ENCODE measurements around the gene SLC22A23.

Gene SLC22A23

DNA sequence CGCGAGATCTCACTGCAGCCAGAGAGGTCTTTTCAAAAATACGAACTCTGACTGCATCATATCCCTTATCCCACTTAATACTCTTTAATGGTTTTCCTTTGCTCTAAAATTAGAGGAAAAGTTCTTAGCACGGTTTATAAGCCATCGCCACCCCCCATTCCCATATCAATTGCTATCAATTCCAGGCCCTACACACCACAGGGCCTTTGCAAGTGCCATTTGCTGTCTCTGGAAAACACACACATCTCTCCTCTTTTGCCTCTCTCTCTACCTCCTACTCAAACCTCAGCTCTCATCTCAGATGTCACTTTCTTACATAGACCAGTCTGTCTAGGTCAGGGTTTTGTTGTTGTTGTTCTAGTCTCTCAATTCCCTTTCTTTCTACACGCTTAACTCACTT is 9.8 kb downstream of the SLC22A23 start:
- Mint-ChIP-seq H3K27ac (no peak overlapping the region), H3K4me3 (no peak overlapping the region), H3K27me3 (peaks cover 46 to 49% of the 10 kb centered on the region in 2 donors), H3K36me3 (ENCODE audit: insufficient read depth) (peaks cover 3% of the 10 kb centered on the region), H3K4me1 (ENCODE audit: low read depth in 2 of 2) (no peaks in the 10 kb centered on the region), H3K9me3 (no peaks in the 10 kb centered on the region)
- DNase-seq, result no peak
- ATAC-seq (replicated peaks), result no peak

DNA sequence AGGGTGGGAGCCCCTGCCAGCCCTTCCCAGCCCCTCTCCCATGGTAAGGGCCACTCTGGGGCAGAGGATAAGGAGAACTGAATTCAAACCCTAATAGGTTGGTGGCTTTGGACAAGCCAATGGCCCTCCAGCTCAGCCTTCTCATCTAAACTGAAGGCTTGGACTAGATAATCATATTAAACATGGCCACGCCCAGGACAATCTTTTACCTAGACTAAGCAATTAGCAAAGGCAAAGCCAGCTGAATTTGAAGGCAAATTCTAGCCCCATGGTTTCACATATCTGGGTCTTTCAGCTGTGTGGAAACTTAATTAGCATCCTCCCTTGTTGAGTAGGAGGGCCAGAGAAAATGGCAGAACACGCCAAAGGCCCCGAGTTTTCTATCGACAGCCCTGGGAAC is 10.7 kb downstream of the SLC22A23 start:
- H3K4me3 Mint-ChIP-seq, result no peak overlapping the region
- peaks cover 41 to 58% of the 10 kb centered on the region in 2 donors for H3K27me3 Mint-ChIP-seq
- DNase-seq (no peak), ATAC-seq (replicated peaks) (no peak)
- no peaks in the 10 kb centered on the region for H3K4me1 Mint-ChIP-seq (ENCODE audit: low read depth in 2 of 2)
- H3K36me3 Mint-ChIP-seq (ENCODE audit: insufficient read depth), result peaks cover 3% of the 10 kb centered on the region
- H3K27ac Mint-ChIP-seq, result no peak overlapping the region
- no peaks in the 10 kb centered on the region for H3K9me3 Mint-ChIP-seq

DNA sequence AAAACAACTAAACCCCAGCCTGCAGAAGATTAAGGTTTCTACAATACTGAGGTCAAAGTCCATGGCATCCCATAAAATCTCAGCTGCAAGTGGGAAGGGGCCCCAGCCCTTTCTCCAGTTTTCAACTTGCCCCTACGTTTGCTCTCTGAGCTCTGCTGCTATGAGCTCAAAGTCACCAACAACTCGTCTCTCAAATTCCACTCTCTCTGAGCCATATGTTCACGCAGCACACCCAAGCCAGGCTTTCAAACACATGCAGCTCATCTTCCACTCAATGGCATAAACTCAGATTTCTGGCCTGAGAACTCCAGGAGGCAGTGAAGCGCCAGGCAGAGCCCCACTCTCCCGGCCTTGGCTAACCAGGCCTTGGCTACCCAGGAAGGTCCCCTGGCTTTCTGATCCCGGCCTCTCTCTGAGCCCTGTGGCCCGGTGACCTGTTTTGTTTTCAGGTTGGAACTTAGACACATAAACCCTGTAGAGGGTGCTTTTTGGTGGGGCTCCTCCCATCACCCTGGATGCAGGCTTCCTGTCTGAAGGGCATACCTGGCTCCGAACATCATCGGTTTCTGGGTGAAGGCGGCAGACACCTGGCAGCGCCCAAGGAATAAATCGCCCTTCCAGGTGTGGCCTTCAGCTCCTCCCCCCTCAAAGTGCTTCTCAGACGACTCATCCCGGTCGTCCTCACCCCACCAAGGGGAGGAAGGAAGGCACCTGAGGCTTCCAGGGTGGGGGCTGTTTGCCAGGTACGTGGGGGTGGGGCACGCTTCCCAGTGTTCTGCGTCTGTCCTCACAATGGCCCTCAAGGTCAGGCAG is 12.4 kb downstream of the SLC22A23 start:
- Mint-ChIP-seq H3K4me3 (no peak overlapping the region), H3K27ac (no peak overlapping the region), H3K36me3 (ENCODE audit: insufficient read depth) (peaks cover 3% of the 10 kb centered on the region), H3K27me3 (peaks cover 53 to 65% of the 10 kb centered on the region in 2 donors), H3K4me1 (ENCODE audit: low read depth in 2 of 2) (no peaks in the 10 kb centered on the region), H3K9me3 (no peaks in the 10 kb centered on the region)
- ATAC-seq (replicated peaks), result no peak
- no peak for DNase-seq

- peaks cover 46 to 56% of the 10 kb centered on the region in 2 donors for H3K27me3 Mint-ChIP-seq
- no peak overlapping the region for H3K4me3 Mint-ChIP-seq
- H3K27ac Mint-ChIP-seq, result no peak overlapping the region
- ATAC-seq (replicated peaks) (no peak), DNase-seq (no peak)
- H3K36me3 Mint-ChIP-seq (ENCODE audit: insufficient read depth), result no peaks in the 10 kb centered on the region
- no peaks in the 10 kb centered on the region for H3K4me1 Mint-ChIP-seq (ENCODE audit: low read depth in 2 of 2)
- no peaks in the 10 kb centered on the region for H3K9me3 Mint-ChIP-seq
Measured at GRCh38 chr6:3443221-3443515, 13.7 kb downstream of the SLC22A23 start.

- no peak for DNase-seq
- Mint-ChIP-seq H3K4me1 (ENCODE audit: low read depth in 2 of 2) (no peaks in the 10 kb centered on the region), H3K27ac (no peak overlapping the region)
Measured at GRCh38 chr6:3442431-3443220, 14.2 kb downstream of the SLC22A23 start.

DNA sequence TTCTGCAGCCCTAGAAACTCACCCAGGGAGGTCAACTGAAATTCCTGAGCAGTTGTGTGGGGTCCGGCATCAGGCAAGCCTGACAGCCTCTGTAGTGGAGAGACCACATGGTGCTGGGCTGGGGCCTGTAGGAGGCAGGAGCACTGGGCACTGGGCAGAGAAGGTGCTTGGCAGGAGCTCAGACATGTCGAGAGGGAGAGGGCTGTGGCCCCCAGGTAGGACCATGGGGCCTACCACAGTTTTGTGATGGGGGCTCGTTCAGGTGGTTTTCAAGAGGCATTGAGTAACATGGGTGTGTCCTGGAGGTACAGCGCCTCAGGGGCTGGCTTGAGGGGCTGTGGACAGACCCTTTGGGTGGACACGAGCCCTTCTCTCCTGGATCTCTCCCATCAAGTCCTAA is 15.9 kb downstream of the SLC22A23 start:
- no peaks in the 10 kb centered on the region for H3K4me1 Mint-ChIP-seq (ENCODE audit: low read depth in 2 of 2)
- H3K4me3 Mint-ChIP-seq, result no peak overlapping the region
- DNase-seq (no peak), ATAC-seq (replicated peaks) (no peak)
- no peaks in the 10 kb centered on the region for H3K9me3 Mint-ChIP-seq
- no peak overlapping the region for H3K27ac Mint-ChIP-seq
- no peaks in the 10 kb centered on the region for H3K36me3 Mint-ChIP-seq (ENCODE audit: insufficient read depth)
- peaks cover 46 to 61% of the 10 kb centered on the region in 2 donors for H3K27me3 Mint-ChIP-seq

More at GRCh38 chr6:3442431-3443220, 14.2 kb downstream of the SLC22A23 start:
- no peak for ATAC-seq (replicated peaks)
- Mint-ChIP-seq H3K27me3 (peaks cover 46 to 56% of the 10 kb centered on the region in 2 donors), H3K36me3 (ENCODE audit: insufficient read depth) (no peaks in the 10 kb centered on the region), H3K9me3 (no peaks in the 10 kb centered on the region), H3K4me3 (no peak overlapping the region)

GRCh38 chr6:3439961-3440360 is 16.9 kb downstream of the SLC22A23 start:
- no peaks in the 10 kb centered on the region for H3K36me3 Mint-ChIP-seq (ENCODE audit: insufficient read depth)
- no peaks in the 10 kb centered on the region for H3K4me1 Mint-ChIP-seq (ENCODE audit: low read depth in 2 of 2)
- H3K4me3 Mint-ChIP-seq, result no peak overlapping the region
- no peaks in the 10 kb centered on the region for H3K9me3 Mint-ChIP-seq
- H3K27me3 Mint-ChIP-seq, result peaks cover 47 to 63% of the 10 kb centered on the region in 2 donors
- no peak for DNase-seq
- H3K27ac Mint-ChIP-seq, result no peak overlapping the region
- ATAC-seq (replicated peaks), result no peak

DNA sequence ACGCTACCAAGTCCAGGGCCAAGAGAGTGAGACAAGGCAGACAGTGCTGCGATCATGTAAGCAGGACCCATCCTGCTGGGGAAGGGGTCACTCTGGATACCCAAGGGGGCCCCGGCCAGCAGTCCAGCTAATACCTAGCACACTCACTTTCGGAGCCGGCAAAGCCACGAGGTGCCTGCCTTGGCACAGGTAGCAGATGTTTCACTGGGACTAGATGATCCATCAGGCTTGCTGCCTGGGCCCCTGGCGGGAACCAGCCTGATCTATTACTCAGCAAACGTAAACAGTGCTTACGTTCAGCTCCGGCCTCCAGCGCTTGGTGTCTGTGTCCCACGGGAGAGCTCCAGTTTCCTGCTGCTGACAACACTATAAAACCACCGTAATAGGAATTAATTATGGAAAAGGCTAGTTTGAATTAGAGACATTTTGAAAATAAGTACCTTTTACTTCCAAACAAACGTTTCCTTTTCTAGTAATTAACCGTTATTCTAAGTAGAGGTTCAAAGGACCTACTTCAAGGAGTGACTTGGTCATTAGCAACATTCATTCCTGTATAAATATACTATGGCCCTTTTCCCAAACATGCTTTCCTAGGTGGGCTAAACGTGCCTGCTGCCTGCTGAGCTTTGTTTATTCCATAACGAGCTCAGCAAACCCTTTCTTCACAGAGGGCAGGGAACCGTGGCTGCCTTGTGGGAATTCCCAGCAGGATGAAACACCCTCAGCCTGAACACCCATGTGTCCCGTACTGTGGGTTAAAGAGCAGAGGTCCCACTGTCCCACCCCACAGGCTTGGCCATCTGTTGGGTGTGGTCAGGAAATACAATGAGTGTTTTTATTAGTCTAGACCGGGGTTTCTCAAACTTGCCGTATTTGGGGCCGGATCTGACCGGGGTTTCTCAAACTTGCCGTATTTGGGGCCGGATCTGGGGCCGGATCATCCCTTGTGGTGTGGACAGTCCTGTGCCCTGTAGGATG is 18.4 kb downstream of the SLC22A23 start:
- Mint-ChIP-seq H3K9me3 (no peaks in the 10 kb centered on the region), H3K36me3 (ENCODE audit: insufficient read depth) (no peaks in the 10 kb centered on the region), H3K4me3 (no peak overlapping the region), H3K27me3 (peaks cover 40 to 61% of the 10 kb centered on the region in 2 donors), H3K27ac (no peak overlapping the region), H3K4me1 (ENCODE audit: low read depth in 2 of 2) (no peaks in the 10 kb centered on the region)
- ATAC-seq (replicated peaks), result no peak
- DNase-seq, result no peak

GRCh38 chr6:3433005-3433404 is 23.8 kb downstream of the SLC22A23 start:
- Mint-ChIP-seq H3K4me1 (ENCODE audit: low read depth in 2 of 2) (no peaks in the 10 kb centered on the region), H3K9me3 (no peaks in the 10 kb centered on the region), H3K27me3 (peaks cover 22 to 51% of the 10 kb centered on the region in 2 donors), H3K36me3 (ENCODE audit: insufficient read depth) (no peaks in the 10 kb centered on the region), H3K4me3 (no peak overlapping the region), H3K27ac (no peak overlapping the region)
- DNase-seq (no peak), ATAC-seq (replicated peaks) (no peak)

GRCh38 chr6:3432416-3432815 is 24.4 kb downstream of the SLC22A23 start:
- Mint-ChIP-seq H3K27ac (no peak overlapping the region), H3K4me1 (ENCODE audit: low read depth in 2 of 2) (no peaks in the 10 kb centered on the region), H3K36me3 (ENCODE audit: insufficient read depth) (no peaks in the 10 kb centered on the region), H3K27me3 (peaks cover 27 to 57% of the 10 kb centered on the region in 2 donors), H3K9me3 (no peaks in the 10 kb centered on the region), H3K4me3 (no peak overlapping the region)
- DNase-seq (no peak), ATAC-seq (replicated peaks) (no peak)

DNA sequence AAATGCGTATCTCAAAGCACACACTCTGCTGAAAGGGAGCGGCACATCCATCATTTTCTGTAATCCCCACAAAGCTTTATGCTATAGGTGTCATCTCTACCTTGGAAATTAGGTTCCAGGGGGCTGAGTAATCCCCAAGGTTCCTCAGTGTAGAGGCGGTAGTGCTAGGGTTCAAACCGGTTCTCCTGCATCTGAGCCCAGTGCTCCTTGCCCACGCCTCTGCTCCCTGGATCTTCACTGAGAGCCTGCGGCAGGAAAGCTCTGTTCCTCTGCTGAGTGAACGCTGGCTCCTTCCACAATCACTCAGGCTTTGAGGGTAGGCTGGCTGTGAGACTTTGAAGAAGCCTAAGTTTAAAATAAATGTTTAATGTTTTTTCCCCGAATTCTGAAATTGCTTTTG is 24.9 kb downstream of the SLC22A23 start:
- Mint-ChIP-seq H3K27ac (no peak overlapping the region), H3K27me3 (peaks cover 29 to 61% of the 10 kb centered on the region in 2 donors), H3K4me1 (ENCODE audit: low read depth in 2 of 2) (no peaks in the 10 kb centered on the region), H3K36me3 (ENCODE audit: insufficient read depth) (no peaks in the 10 kb centered on the region), H3K4me3 (no peak overlapping the region), H3K9me3 (no peaks in the 10 kb centered on the region)
- ATAC-seq (replicated peaks) (no peak), DNase-seq (no peak)

GRCh38 chr6:3429211-3429610 is 27.6 kb downstream of the SLC22A23 start:
- H3K36me3 Mint-ChIP-seq (ENCODE audit: insufficient read depth), result no peaks in the 10 kb centered on the region
- peaks cover 23 to 48% of the 10 kb centered on the region in 2 donors for H3K27me3 Mint-ChIP-seq
- H3K4me3 Mint-ChIP-seq, result no peak overlapping the region
- no peaks in the 10 kb centered on the region for H3K9me3 Mint-ChIP-seq
- ATAC-seq (replicated peaks) (no peak), DNase-seq (no peak)
- H3K27ac Mint-ChIP-seq, result no peak overlapping the region
- no peaks in the 10 kb centered on the region for H3K4me1 Mint-ChIP-seq (ENCODE audit: low read depth in 2 of 2)

DNA sequence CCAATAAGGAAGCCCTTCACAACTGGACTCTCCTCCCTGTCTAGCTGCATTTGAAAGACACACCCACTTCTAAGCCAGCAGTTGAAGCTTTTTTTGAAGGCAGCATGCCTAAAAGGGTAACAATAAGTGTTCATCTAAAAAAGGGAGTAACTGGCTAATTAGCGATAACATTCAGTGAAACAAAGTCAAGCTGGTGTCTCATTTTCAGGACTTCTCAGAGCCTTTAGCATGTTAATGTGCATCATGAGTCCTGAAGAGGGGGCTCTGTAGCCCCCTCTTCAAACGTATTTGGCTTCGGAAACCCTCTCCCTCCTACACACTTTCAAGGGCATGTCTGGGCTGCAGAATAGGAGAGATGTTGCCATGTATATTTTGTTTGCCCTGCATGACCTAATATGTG is 28.1 kb downstream of the SLC22A23 start:
- Mint-ChIP-seq H3K27ac (no peak overlapping the region), H3K4me1 (ENCODE audit: low read depth in 2 of 2) (no peaks in the 10 kb centered on the region), H3K36me3 (ENCODE audit: insufficient read depth) (no peaks in the 10 kb centered on the region), H3K4me3 (no peak overlapping the region), H3K27me3 (peaks cover 27 to 50% of the 10 kb centered on the region in 2 donors), H3K9me3 (no peaks in the 10 kb centered on the region)
- ATAC-seq (replicated peaks), result no peak
- no peak for DNase-seq
